ENCODE measurements around the gene DLG3.
"Not testable (repeated sequence)": the region's sequence is repeated elsewhere in the genome, so short reads cannot be mapped to it uniquely, and the experiment has no call there.

Gene DLG3

GRCh38 chrX:70444326-70444945 is at the start of gene DLG3:
Gene DLG3 (plus strand): TSS chrX:70444835. CDS start chrX:70445202, 367 bp downstream.
- DNase-seq (ENCODE audit: low read depth) = no peak

GRCh38 chrX:70398899-70399298 is 45.7 kb upstream of the DLG3 start:
- DNase-seq (ENCODE audit: low read depth) = no peak

GRCh38 chrX:70400181-70400580 is 44.5 kb upstream of the DLG3 start:
- DNase-seq (ENCODE audit: low read depth) = not testable (repeated sequence)

GRCh38 chrX:70402721-70403120 is 41.9 kb upstream of the DLG3 start:
- DNase-seq (ENCODE audit: low read depth) = no peak

- no peak for DNase-seq (ENCODE audit: low read depth)
These were observed 39.6 kb upstream of the DLG3 start for GRCh38 chrX:70405003-70405402.

- no peak for DNase-seq (ENCODE audit: low read depth)
These were observed 33.7 kb upstream of the DLG3 start for GRCh38 chrX:70410921-70411320.

GRCh38 chrX:70411475-70411874 is 33.2 kb upstream of the DLG3 start:
- no peak for DNase-seq (ENCODE audit: low read depth)

- no peak for DNase-seq (ENCODE audit: low read depth)
These were observed 23.0 kb upstream of the DLG3 start for GRCh38 chrX:70421618-70422017.

- no peak for DNase-seq (ENCODE audit: low read depth)
These were observed 21.7 kb upstream of the DLG3 start, which contains the start of gene GDPD2 for GRCh38 chrX:70422851-70423341. Gene GDPD2 (plus strand): TSS chrX:70423314. CDS start chrX:70424985, 1,671 bp downstream.

GRCh38 chrX:70423936-70424675 is 20.5 kb upstream of the DLG3 start:
- DNase-seq (ENCODE audit: low read depth) = no peak

GRCh38 chrX:70424801-70425200 is 19.8 kb upstream of the DLG3 start:
- no peak for DNase-seq (ENCODE audit: low read depth)

- no peak for DNase-seq (ENCODE audit: low read depth)
These were observed 18.1 kb upstream of the DLG3 start for GRCh38 chrX:70426286-70427278.

- no peak for DNase-seq (ENCODE audit: low read depth)
These were observed 17.3 kb upstream of the DLG3 start for GRCh38 chrX:70427365-70427764.

GRCh38 chrX:70429759-70430158 is 14.9 kb upstream of the DLG3 start:
- no peak for DNase-seq (ENCODE audit: low read depth)

- no peak for DNase-seq (ENCODE audit: low read depth)
These were observed 11.4 kb upstream of the DLG3 start for GRCh38 chrX:70432936-70433847.

GRCh38 chrX:70433848-70434351 is 10.7 kb upstream of the DLG3 start:
- peak; percentile 52 for DNase-seq (ENCODE audit: low read depth)

GRCh38 chrX:70434352-70434866 is 10.2 kb upstream of the DLG3 start:
- peak; percentile 67 for DNase-seq (ENCODE audit: low read depth)

- no peak for DNase-seq (ENCODE audit: low read depth)
These were observed 9.6 kb upstream of the DLG3 start for GRCh38 chrX:70434914-70435586.

- no peak for DNase-seq (ENCODE audit: low read depth)
These were observed 8.3 kb upstream of the DLG3 start for GRCh38 chrX:70436343-70436742.

GRCh38 chrX:70437011-70437410 is 7.6 kb upstream of the DLG3 start:
- no peak for DNase-seq (ENCODE audit: low read depth)

Measured in stimulated activated CD8-positive, alpha-beta memory T cell treated with anti-CD3 and anti-CD28 coated beads, Interleukin-4, amount 100 ng/mL, for 24 hours (primary cell).